ENCODE measurements around the gene TMEM45A.
"Not testable (repeated sequence)": the region's sequence is repeated elsewhere in the genome, so short reads cannot be mapped to it uniquely, and the experiment has no call there.

The TMEM45A gene

GRCh38 chr3:100480081-100480480, 12.3 kb upstream of the TMEM45A start:
- no peak for DNase-seq (ENCODE audit: low read depth, low spot score)
- no peak overlapping the region for H3K4me3 ChIP-seq (ENCODE audit: low read length)

- no peak for DNase-seq (ENCODE audit: low read depth, low spot score)
Observed at GRCh38 chr3:100482176-100482575, 10.2 kb upstream of the TMEM45A start.

DNA sequence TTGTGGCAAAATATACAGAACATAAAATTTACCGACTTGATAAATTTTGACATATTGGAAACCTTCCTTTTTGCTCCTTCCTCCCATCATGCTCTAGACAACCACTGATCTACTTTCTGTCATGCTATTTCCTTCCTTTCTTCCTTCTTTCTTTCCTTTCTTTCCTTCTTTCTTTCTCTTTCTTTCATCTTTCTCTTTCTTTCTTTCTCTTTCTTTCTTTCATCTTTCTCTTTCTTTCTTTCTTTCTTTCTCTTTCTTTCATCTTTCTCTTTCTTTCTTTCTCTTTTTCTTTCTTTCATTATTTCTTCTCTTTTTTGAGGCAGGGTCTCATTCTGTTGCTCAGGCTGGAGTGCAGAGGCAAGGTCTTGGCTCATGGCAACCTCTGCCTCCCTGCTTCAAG, 8.9 kb upstream of the TMEM45A start:
- DNase-seq (ENCODE audit: low read depth, low spot score) = no peak
- H3K4me3 ChIP-seq (ENCODE audit: low read length) = no peak overlapping the region

More at GRCh38 chr3:100482176-100482575, 10.2 kb upstream of the TMEM45A start:
- no peak overlapping the region for H3K4me3 ChIP-seq (ENCODE audit: low read length)

- H3K4me3 ChIP-seq (ENCODE audit: low read length) = no peak overlapping the region
- DNase-seq (ENCODE audit: low read depth, low spot score) = no peak
Observed at GRCh38 chr3:100486808-100487207, 5.6 kb upstream of the TMEM45A start.

- DNase-seq (ENCODE audit: low read depth, low spot score) = no peak
- H3K4me3 ChIP-seq (ENCODE audit: low read length) = no peak overlapping the region
Observed at GRCh38 chr3:100489118-100489517, 3.3 kb upstream of the TMEM45A start.

DNA sequence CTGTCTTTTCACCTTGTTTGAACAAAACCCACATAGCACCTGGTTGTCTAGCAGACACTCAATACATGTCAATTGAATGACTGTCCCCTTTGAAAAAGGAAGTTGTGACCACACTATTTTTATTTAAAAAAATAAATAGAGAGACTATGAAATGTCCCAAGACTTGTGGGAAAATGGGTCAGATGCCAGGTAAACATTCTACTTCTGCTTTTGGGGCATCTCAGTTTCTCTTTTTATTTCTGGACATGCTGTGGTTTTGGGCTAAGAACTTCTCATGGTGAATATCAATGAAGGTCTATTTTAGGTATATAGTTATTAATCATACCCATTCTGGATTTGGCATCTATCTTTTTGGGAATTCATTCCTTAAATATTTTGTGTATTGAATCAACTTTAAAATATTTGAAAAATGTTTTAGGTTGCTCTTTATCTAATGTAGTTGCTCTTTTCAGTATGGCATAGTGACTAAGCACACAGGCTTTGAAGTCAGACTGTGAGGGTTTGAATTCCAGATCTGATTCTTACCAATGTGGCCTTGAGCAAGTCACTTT, 4.4 kb downstream of the TMEM45A start:
- H3K4me3 ChIP-seq (ENCODE audit: low read length) = no peak overlapping the region
- no peak for DNase-seq (ENCODE audit: low read depth, low spot score)

- no peak overlapping the region for H3K4me3 ChIP-seq (ENCODE audit: low read length)
- no peak for DNase-seq (ENCODE audit: low read depth, low spot score)
Observed at GRCh38 chr3:100499651-100500050, 7.2 kb downstream of the TMEM45A start.

DNA sequence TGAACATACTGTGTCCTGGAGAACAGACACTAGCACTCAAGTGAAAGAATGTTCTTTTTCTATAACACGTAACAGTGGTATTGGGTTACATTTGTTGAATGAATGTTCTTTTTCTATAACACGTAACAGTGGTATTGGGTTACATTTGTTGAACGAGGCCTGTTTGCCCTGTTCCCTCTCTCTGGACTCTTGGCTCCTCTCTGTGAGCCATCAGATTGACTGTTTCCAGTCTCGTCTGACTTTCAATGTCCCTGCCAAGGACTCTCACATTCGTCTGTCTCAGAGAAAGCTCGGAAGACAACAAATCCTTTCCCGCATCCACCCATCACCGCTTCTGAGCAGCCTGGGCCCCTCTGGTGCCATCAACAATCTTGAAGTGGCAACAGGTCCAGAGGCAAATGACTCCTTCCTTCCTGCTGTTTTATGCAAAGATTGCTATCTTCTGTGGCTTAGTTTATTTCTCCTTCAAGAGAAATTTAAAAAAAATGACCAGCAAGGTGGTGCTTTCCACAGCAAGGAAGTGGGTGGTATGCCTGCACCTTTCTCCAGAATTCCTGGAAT, 8.0 kb downstream of the TMEM45A start:
- H3K4me3 ChIP-seq (ENCODE audit: low read length) = no peak overlapping the region
- no peak for DNase-seq (ENCODE audit: low read depth, low spot score)

GRCh38 chr3:100503448-100503847, 11.0 kb downstream of the TMEM45A start:
- no peak for DNase-seq (ENCODE audit: low read depth, low spot score)
- no peak overlapping the region for H3K4me3 ChIP-seq (ENCODE audit: low read length)

DNA sequence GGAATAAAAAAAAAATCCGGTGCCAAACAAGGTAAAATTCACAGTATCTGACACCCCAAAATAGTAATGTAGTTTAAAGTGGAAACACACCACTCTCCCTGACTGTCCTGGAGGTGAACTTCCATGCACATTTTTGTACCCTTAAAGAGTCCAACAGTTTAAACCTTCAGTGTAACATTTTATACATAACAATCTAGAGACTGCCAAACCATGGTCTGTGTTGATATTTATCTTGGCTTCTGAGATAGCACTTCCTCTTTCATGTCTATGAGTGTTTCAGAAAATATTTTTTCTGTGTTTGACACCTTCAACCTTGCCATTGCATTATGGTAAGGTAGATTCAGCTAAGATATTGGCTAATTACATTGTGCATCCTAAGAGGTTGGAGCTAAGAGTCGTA, 13.9 kb downstream of the TMEM45A start:
- DNase-seq (ENCODE audit: low read depth, low spot score) = no peak
- no peak overlapping the region for H3K4me3 ChIP-seq (ENCODE audit: low read length)

GRCh38 chr3:100509818-100510217, 17.4 kb downstream of the TMEM45A start:
- DNase-seq (ENCODE audit: low read depth, low spot score); H3K4me3 ChIP-seq (ENCODE audit: low read length): not testable (repeated sequence)

- DNase-seq (ENCODE audit: low read depth, low spot score) = no peak
- no peak overlapping the region for H3K4me3 ChIP-seq (ENCODE audit: low read length)
Observed at GRCh38 chr3:100516232-100516631, 23.8 kb downstream of the TMEM45A start.

DNA sequence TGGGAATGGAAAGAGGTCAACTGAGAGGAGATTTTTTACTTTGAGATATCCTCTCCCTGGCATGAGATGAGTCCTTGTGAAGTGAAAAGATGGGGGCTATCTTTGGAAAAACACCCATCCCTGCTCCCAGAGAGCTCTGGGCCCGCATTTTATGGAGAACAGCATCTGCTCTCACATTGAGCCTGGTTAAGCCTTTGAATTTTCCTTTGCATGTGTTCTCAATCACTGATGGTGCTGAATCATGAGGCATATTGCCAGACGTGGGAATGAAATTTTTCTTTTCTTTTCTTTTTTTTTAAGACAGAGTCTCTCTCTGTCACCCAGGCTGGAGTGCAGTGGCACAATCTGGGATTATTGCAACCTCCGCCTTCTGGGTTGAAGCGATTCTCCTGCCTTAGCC, 24.4 kb downstream of the TMEM45A start:
- DNase-seq (ENCODE audit: low read depth, low spot score) = no peak
- H3K4me3 ChIP-seq (ENCODE audit: low read length) = no peak overlapping the region

DNA sequence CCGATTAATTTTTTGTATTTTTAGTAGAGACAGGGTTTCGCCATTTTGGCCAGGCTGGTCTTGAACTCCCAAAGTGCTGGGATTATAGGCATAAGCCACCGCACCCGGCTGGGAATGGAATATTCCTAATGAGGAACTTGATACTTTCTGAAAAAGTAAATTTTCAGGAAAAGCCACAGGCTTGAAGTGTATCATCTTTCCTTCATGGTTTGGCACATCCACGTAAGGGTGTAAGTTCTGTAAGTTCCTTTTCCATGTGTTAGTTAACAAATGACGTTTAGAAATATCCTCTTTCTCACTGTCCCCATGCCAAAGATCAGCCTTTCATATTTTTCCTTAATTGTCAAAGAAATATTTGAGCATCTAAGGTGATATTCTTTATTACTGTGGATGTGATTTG, 24.9 kb downstream of the TMEM45A start:
- H3K4me3 ChIP-seq (ENCODE audit: low read length) = no peak overlapping the region
- DNase-seq (ENCODE audit: low read depth, low spot score) = no peak

DNA sequence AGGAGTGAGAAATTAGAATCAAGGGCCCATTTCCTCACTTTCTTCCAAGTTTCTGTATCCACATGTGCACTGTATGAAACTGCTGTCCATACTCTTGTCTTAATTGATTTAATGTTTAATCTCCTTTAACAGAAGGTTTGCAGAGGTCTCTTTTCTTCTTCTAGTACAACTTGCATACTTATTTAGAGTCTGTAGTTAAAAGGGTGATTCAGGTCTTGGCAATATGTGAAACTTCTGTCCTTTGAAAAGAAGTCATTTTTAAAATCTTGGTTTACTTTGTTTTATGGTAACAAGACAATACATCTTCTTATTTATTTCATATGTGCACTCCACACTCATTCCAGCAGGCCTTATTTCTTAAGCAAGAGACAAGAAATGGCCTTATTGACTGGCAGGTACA, 25.8 kb downstream of the TMEM45A start:
- H3K4me3 ChIP-seq (ENCODE audit: low read length) = no peak overlapping the region
- no peak for DNase-seq (ENCODE audit: low read depth, low spot score)

DNA sequence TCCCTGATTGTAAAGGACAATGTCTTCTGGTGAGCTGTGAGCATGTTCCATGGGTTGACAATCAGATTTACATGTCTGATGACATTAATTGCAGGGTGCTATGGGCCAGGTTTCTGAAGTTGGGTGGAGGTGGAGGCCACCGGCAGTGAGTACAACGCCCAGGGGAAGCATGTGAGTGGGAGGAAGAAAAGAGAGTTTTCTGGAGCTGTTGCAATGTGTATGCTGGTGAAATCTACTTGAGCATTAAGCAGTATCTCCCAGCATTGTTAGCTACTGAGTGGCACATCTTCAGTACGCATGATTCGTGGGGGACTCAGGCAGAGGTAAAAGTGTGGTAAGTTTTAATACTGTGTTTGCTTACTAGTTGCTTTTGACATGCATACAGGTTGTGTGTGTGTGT, 26.6 kb downstream of the TMEM45A start:
- no peak for DNase-seq (ENCODE audit: low read depth, low spot score)
- H3K4me3 ChIP-seq (ENCODE audit: low read length) = no peak overlapping the region

DNA sequence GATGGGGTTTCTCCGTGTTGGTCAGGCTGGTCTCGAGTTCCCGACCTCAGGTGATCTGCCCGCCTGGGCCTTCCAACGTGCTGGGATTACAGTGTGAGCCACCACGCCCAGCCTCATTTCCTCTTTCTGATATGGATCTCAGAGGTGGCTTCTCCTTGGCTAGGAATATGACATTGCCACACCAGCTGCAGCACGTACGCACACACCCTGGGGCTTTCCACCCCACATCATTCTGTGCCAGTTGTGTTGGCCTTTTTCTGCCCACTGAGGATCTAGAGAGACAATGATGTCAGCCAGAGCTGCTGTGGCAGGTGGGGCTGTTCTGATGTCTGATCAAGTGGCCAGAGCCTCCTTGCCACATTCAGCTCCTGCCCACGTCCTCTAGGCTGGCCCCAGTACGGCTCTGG, 29.0 kb downstream of the TMEM45A start:
- DNase-seq (ENCODE audit: low read depth, low spot score) = no peak
- no peak overlapping the region for H3K4me3 ChIP-seq (ENCODE audit: low read length)

DNA sequence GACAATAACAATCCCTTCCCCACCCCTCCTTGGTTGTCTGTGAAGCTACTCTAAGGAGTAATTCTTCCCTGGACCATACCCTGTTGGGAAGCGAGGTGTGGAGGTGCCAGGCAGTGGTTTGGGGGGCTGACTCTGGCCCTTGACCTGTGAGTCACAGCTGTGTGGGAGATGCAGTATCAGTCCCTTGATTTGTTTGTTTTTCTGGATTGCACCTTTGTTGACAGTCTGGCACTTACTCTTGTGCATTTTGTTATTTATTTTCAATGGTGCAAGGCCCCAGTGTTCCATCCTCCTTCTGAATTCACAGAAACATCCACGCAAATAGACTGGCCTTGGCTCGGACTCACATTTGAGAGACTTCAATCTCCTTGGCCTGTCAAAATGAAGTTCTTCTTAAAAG, 29.7 kb downstream of the TMEM45A start:
- DNase-seq (ENCODE audit: low read depth, low spot score) = no peak
- no peak overlapping the region for H3K4me3 ChIP-seq (ENCODE audit: low read length)

DNA sequence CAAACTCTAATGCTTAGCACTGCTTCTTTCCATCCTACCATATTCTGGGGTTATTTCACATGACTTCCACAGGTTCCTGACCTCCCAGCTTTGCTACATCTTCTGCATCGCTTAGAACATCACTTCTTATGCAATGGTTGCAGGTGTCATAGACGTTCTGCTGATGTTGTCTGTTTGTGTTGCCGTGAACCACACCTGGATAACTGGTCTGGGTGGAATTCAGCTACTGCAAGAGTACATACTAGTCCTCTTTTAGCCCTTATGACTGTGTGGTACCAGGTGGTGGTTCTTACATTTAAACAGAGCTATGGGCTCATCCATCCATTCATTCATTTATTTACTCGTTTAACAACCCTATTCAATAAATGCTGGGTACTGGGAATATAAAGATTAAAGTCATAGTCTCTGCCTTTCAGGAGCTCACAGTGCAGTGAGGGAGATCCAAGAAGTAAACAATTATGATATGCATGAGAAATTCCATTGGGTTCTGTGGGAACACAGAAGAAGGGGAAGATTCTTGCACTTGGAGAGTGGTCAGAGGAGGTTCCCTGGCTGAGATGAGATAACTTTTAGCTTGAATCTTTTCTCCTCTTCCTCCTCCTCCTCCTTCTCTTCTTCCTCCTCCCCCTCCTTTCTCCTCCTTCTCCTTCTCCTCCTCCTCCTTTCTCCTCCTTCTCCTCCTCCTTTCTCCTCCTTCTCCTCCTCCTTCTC, 30.8 kb downstream of the TMEM45A start:
- no peak overlapping the region for H3K4me3 ChIP-seq (ENCODE audit: low read length)
- no peak for DNase-seq (ENCODE audit: low read depth, low spot score)

DNA sequence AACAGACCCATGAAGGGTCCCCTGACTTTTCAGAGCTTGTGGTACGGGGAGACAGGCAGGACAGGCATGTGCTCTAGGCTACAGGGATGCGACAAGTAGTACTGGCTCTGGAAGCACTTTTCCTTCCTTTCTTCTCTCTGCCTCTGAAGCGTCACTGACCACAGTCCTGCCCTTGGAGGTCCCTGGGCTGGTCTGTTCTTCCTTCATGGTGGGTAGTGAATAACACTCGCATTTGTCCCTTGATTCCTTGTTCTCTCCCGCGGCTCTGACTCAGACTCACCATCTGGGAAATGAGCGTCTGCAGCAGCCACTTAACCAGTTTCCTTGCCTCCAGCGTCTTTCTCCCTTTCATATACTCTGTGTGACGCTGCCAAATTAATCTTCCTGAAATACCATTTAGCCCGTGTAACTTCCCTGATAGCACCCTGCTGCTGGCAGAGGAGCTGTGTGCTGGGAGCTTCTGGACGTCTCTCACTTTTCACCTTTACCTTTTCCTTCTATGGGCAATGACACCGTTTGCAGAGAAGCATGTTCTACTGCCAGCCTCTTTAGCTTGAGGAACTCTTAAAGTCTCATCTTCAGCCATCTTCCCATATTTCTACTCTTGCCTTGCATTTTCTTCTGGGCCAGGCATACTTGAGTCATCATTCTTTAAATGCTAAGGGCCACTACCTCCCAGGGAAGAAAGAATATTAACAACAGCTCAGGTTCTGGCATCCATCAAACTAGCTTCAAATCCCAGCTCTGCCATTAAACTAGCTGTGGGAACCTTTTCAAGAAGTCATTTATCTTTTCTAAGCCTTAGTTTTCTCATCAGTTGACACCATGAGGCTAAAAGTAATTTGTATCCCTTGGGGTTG, 33.6 kb downstream of the TMEM45A start:
- no peak overlapping the region for H3K4me3 ChIP-seq (ENCODE audit: low read length)
- DNase-seq (ENCODE audit: low read depth, low spot score) = no peak
